Stromal cell of bone marrow (primary cell): ENCODE measurements around the gene AFAP1L1.
A peak's percentile ranks its signal among the peaks of the same experiment; 100 is the strongest.

Experiments
- DNase-seq: peaks from one replicate; pipeline ENCODE4 v3.0.0-alpha.2; 2012; ENCODE audit warnings: low read depth

Gene AFAP1L1

GRCh38 chr5:149315753-149316152, 44.1 kb downstream of the AFAP1L1 start:
- no peak for DNase-seq

- peak; percentile 41 for DNase-seq
These were observed 45.8 kb downstream of the AFAP1L1 start for GRCh38 chr5:149317281-149318048.

GRCh38 chr5:149319174-149319573, 47.5 kb downstream of the AFAP1L1 start:
- no peak for DNase-seq

GRCh38 chr5:149320791-149321330, 49.2 kb downstream of the AFAP1L1 start:
- peak; percentile 77 for DNase-seq

- DNase-seq, result no peak
These were observed 50.9 kb downstream of the AFAP1L1 start for GRCh38 chr5:149322518-149322917.

GRCh38 chr5:149323210-149323609, 51.6 kb downstream of the AFAP1L1 start:
- peak; percentile 25 for DNase-seq

GRCh38 chr5:149323621-149324205, 52.1 kb downstream of the AFAP1L1 start:
- DNase-seq, result peak; percentile 35

GRCh38 chr5:149324641-149325040, 53.0 kb downstream of the AFAP1L1 start:
- no peak for DNase-seq

- no peak for DNase-seq
These were observed 53.6 kb downstream of the AFAP1L1 start for GRCh38 chr5:149325166-149325735.

GRCh38 chr5:149325894-149326293, 54.2 kb downstream of the AFAP1L1 start:
- no peak for DNase-seq

GRCh38 chr5:149326611-149327010, 55.0 kb downstream of the AFAP1L1 start:
- DNase-seq, result no peak

- DNase-seq, result no peak
These were observed 56.5 kb downstream of the AFAP1L1 start for GRCh38 chr5:149328177-149328576.

- DNase-seq, result no peak
These were observed 62.2 kb downstream of the AFAP1L1 start for GRCh38 chr5:149333711-149334443.

GRCh38 chr5:149337736-149338135, 66.1 kb downstream of the AFAP1L1 start:
- no peak for DNase-seq

- DNase-seq, result no peak
These were observed 66.7 kb downstream of the AFAP1L1 start for GRCh38 chr5:149338364-149338763.

GRCh38 chr5:149340920-149341319, 69.3 kb downstream of the AFAP1L1 start:
- DNase-seq, result no peak

GRCh38 chr5:149341876-149342275, 70.2 kb downstream of the AFAP1L1 start:
- DNase-seq, result no peak

GRCh38 chr5:149344151-149344550, 72.5 kb downstream of the AFAP1L1 start:
- no peak for DNase-seq

GRCh38 chr5:149345147-149345891, 73.7 kb downstream of the AFAP1L1 start, which contains the start of gene GRPEL2:
Gene GRPEL2, plus strand, starts transcription at chr5:149345499. Its CDS starts 41 bp downstream, at chr5:149345540.
- DNase-seq, result peak; percentile 96

GRCh38 chr5:149345892-149346222, 74.2 kb downstream of the AFAP1L1 start:
- DNase-seq, result peak; percentile 21

- DNase-seq, result no peak
These were observed 76.9 kb downstream of the AFAP1L1 start for GRCh38 chr5:149348518-149348917.

- DNase-seq, result no peak
These were observed 77.7 kb downstream of the AFAP1L1 start for GRCh38 chr5:149349382-149349781.
